WTC11 (cell line): Measurements from ENCODE around the gene OPCML. TPM values are rescaled to one million over a fixed set of nuclear protein-coding genes. Genes with fewer than 3 reads are reported as not detected.

Experiments used
- ATAC-seq: fragments of 200-7000 bp; cut with Tn5 transposase; 2 replicates; pipeline ENCODE4 v1.10.0; 2021; ENCODE audit warnings: mild to moderate bottlenecking, moderate library complexity
- CTCF ChIA-PET: fragments of 300-600 bp; sonication (Branson Sonifier 250); formaldehyde crosslinking; loops from one replicate; lab custom pipeline; 2021; ENCODE audit warnings: antibody characterized with exemption; lab: Charles Lee
- POLR2A ChIA-PET: fragments of 350-600 bp; sonication (Branson Sonifier 250); formaldehyde crosslinking; loops from one replicate; lab custom pipeline; 2021; ENCODE audit warnings: antibody characterized with exemption; lab: Charles Lee
- DNase-seq: peaks from one replicate; pipeline ENCODE4 v3.0.0; 2021; ENCODE audit warnings: low spot score
- H3K27ac Mint-ChIP-seq: 2 replicates; pipeline ENCODE4 v1.8.0; 2021; ENCODE audit warnings: mixed read lengths
- H3K27me3 Mint-ChIP-seq: 2 replicates; pipeline ENCODE4 v1.8.0; 2021; ENCODE audit warnings: low read depth, mild to moderate bottlenecking, moderate library complexity, mixed read lengths
- H3K36me3 Mint-ChIP-seq: 2 replicates; pipeline ENCODE4 v1.8.0; 2021; ENCODE audit warnings: mixed read lengths
- H3K4me1 Mint-ChIP-seq: 2 replicates; pipeline ENCODE4 v1.8.0; 2022; ENCODE audit warnings: mixed read lengths
- H3K4me3 Mint-ChIP-seq: 2 replicates; pipeline ENCODE4 v1.8.0; 2021; ENCODE audit warnings: mild to moderate bottlenecking, moderate library complexity, mixed read lengths
- H3K9me3 Mint-ChIP-seq: 2 replicates; pipeline ENCODE4 v1.8.0; 2021; ENCODE audit warnings: mixed read lengths
- ETV6 ChIP-seq: sonication (generic); formaldehyde crosslinking; IDR thresholded peaks from 2 replicates; pipeline ENCODE4 v1.8.1; 2022; ENCODE audit warnings: mild to moderate bottlenecking, missing genetic modification reagents
- FOXJ3 ChIP-seq: sonication (generic); formaldehyde crosslinking; IDR thresholded peaks from 2 replicates; pipeline ENCODE4 v1.9.0; 2021; ENCODE audit warnings: missing genetic modification reagents, mild to moderate bottlenecking, borderline replicate concordance
- FOXP1 ChIP-seq: sonication (generic); formaldehyde crosslinking; IDR thresholded peaks from 2 replicates; pipeline ENCODE4 v1.8.0; 2022; ENCODE audit warnings: missing genetic modification reagents, mild to moderate bottlenecking, moderate library complexity, borderline replicate concordance
- GTF2I ChIP-seq: fragments of 250-450 bp; sonication (Bioruptor Pico); conservative IDR thresholded peaks from 2 replicates; pipeline ENCODE4 v1.4.0; 2021; ENCODE audit warnings: mild to moderate bottlenecking
- NFATC4 ChIP-seq: fragments of 250-450 bp; sonication (Bioruptor Pico); IDR thresholded peaks from 2 replicates; pipeline ENCODE4 v1.9.0; 2021; ENCODE audit warnings: mild to moderate bottlenecking
- NR3C1 ChIP-seq: sonication (generic); formaldehyde crosslinking; conservative IDR thresholded peaks from 2 replicates; pipeline ENCODE4 v1.8.1; 2023; ENCODE audit warnings: low read depth, mild to moderate bottlenecking, missing genetic modification reagents
- SMAD3 ChIP-seq: sonication (generic); formaldehyde crosslinking; IDR thresholded peaks from 2 replicates; pipeline ENCODE4 v1.8.0; 2022; ENCODE audit warnings: missing genetic modification reagents, mild to moderate bottlenecking, borderline replicate concordance
- SP1 ChIP-seq: sonication (generic); formaldehyde crosslinking; conservative IDR thresholded peaks from 2 replicates; pipeline ENCODE4 v1.8.1; 2022; ENCODE audit warnings: missing genetic modification reagents
- ZBTB21 ChIP-seq: sonication (generic); formaldehyde crosslinking; IDR thresholded peaks from 2 replicates; pipeline ENCODE4 v1.8.1; 2023; ENCODE audit warnings: mild to moderate bottlenecking, missing genetic modification reagents, borderline replicate concordance
- ZNF121 ChIP-seq: sonication (generic); formaldehyde crosslinking; IDR thresholded peaks from 2 replicates; pipeline ENCODE4 v1.8.0; 2023; ENCODE audit warnings: missing genetic modification reagents
- ZNF138 ChIP-seq: sonication (generic); formaldehyde crosslinking; conservative IDR thresholded peaks from 2 replicates; pipeline ENCODE4 v1.8.1; 2022; ENCODE audit warnings: mild to moderate bottlenecking, moderate library complexity, missing genetic modification reagents
- ZNF416 ChIP-seq: fragments of 250-450 bp; sonication (Bioruptor Pico); IDR thresholded peaks from 2 replicates; pipeline ENCODE4 v1.9.0; 2021; ENCODE audit warnings: mild to moderate bottlenecking, inconsistent platforms
- ZNF671 ChIP-seq: fragments of 250-450 bp; sonication (Bioruptor Pico); IDR thresholded peaks from 2 replicates; pipeline ENCODE4 v1.8.0; 2021; ENCODE audit warnings: mild to moderate bottlenecking
- total RNA-seq: library from RNA; stranded (reverse); gene quantifications from 3 replicates; pipeline ENCODE4 v1.2.3, GENCODE V29; 2021
- TF ChIP-seq, protein P1 (sequence below): sonication (generic); formaldehyde crosslinking; IDR thresholded peaks from 2 replicates; pipeline ENCODE4 v1.8.0; 2022; ENCODE audit warnings: mild to moderate bottlenecking, missing genetic modification reagents
- TF ChIP-seq, protein P2 (sequence below): sonication (generic); formaldehyde crosslinking; IDR thresholded peaks from 2 replicates; pipeline ENCODE4 v1.8.0; 2022; ENCODE audit warnings: mild to moderate bottlenecking, missing genetic modification reagents
- TF ChIP-seq, protein P3 (sequence below): sonication (generic); formaldehyde crosslinking; conservative IDR thresholded peaks from 2 replicates; pipeline ENCODE4 v1.8.1; 2022; ENCODE audit warnings: mild to moderate bottlenecking, missing genetic modification reagents
- TF ChIP-seq, protein P4 (sequence below): sonication (generic); formaldehyde crosslinking; IDR thresholded peaks from 2 replicates; pipeline ENCODE4 v1.8.1; 2023; ENCODE audit warnings: mild to moderate bottlenecking, missing genetic modification reagents, borderline replicate concordance
- TF ChIP-seq, protein P5 (sequence below): sonication (generic); formaldehyde crosslinking; IDR thresholded peaks from 2 replicates; pipeline ENCODE4 v1.8.0; 2023; ENCODE audit warnings: mild to moderate bottlenecking, missing genetic modification reagents

The OPCML gene
- total RNA-seq, 1 experiment from 2014 or later, result 1.5 TPM

DNA sequence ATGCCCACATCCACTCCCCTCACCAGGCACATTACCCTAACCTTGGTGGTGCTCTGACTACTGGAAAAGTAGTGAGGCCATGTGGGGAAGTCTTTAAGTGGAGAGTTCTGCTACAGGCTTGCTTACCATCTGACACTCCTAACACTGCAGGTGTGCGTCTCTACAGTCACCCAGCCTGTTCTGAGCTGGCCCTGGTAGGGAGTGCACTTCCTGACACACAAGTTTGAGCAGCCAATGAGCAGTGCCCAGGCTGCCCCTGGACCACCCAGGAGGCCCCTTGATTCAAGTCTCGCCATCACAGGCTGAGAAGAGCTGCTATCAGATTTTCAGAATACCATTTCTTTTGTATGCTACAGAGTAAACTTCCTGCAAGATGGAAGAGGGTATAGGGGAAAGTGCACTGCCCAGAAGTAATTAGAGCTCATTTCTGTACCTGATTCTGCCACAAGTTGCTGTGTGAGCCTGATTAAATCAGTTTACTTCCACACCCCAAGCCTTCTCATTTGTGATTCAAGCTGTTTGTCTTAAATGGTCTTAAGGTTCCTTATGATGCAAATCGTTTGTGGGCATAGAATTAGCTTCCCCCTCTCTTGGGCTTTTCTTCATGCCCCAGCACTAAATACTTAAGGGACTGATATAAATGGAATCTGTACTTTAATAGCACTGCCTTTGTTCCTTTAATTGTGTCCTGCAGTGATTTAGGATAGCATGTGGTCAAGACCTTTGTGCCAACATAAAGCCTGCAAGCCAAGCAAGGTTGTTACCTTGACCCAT lies 22.2 kb downstream of the OPCML start:
- peaks cover 68% of the 10 kb centered on the region for H3K4me1 Mint-ChIP-seq
- peak; percentile 90 for ATAC-seq
- peak; percentile 78 for TF ChIP-seq ZNF121 (CRISPR knock-in tag)
- TF ChIP-seq, protein P1, sequence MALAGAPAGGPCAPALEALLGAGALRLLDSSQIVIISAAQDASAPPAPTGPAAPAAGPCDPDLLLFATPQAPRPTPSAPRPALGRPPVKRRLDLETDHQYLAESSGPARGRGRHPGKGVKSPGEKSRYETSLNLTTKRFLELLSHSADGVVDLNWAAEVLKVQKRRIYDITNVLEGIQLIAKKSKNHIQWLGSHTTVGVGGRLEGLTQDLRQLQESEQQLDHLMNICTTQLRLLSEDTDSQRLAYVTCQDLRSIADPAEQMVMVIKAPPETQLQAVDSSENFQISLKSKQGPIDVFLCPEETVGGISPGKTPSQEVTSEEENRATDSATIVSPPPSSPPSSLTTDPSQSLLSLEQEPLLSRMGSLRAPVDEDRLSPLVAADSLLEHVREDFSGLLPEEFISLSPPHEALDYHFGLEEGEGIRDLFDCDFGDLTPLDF (CRISPR knock-in tag), result no peak
- no peaks in the 10 kb centered on the region for H3K9me3 Mint-ChIP-seq
- H3K36me3 Mint-ChIP-seq, result no peaks in the 10 kb centered on the region
- ChIA-PET CTCF (interaction anchor here (0.7 to 2.5 kb wide), 7 partner anchors 9 to 431 kb away, joined by 3 to 8 read pairs (median 6); no protein-coding TSS in a partner anchor), POLR2A (interaction anchor here (0.8 to 1.7 kb wide), 2 partner anchors 9 to 20 kb away, joined by 3 to 7 read pairs; no protein-coding TSS in a partner anchor)
- no peak overlapping the region for H3K27ac Mint-ChIP-seq
- H3K27me3 Mint-ChIP-seq, result peaks cover 64% of the 10 kb centered on the region
- no peak overlapping the region for H3K4me3 Mint-ChIP-seq
- peak; percentile 32 for DNase-seq

DNA sequence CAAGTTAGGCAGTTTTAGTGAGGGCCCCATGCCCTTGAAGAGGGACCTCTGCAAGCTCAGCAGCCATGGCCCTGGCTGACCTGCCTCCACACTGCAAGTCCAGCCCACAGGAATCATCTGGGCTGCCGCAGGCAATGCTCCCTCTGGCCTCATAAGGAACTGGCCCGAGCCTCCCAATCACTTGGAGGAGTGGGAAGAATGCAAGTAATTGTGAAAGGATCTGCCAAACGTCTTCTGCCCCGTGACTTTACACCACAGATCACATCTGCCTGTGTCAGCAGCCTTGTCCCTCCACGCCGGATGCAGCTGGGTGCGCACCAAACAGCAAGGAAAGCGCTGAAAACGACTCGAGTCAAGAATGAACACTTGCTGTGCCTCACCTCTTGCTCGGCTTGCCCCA lies 23.8 kb downstream of the OPCML start:
- POLR2A ChIA-PET, result no interaction called here
- H3K27ac Mint-ChIP-seq, result no peak overlapping the region
- H3K4me3 Mint-ChIP-seq, result no peak overlapping the region
- TF ChIP-seq FOXJ3 (CRISPR knock-in tag), result no peak
- TF ChIP-seq, all 79 proteins: peak for 0
- peaks cover 52% of the 10 kb centered on the region for H3K27me3 Mint-ChIP-seq
- H3K36me3 Mint-ChIP-seq, result no peaks in the 10 kb centered on the region
- peaks cover 63% of the 10 kb centered on the region for H3K4me1 Mint-ChIP-seq
- DNase-seq (no peak), ATAC-seq (no peak)
- H3K9me3 Mint-ChIP-seq, result no peaks in the 10 kb centered on the region
- CTCF ChIA-PET, result no interaction called here

DNA sequence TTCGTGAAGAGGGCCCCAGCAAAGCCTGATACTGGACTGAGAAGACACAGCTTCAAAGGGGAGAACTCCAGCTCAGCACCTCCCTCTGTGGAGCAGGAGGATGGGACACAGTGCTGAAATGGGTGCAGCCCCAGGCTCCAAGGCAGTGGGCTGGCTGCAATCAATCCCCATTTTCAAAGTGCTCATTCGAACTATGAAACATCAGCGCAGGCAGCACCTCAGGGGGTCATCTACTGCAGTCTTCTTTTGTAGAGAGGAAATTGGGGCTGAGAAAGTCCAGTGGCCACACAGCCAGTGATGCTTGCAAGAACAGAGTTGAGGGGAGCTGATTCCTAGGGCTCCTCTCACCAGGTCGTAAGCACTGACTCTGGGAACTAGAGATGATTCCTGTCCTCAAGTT lies 25.1 kb downstream of the OPCML start:
- DNase-seq (no peak), ATAC-seq (no peak)
- ChIA-PET POLR2A (no interaction called here), CTCF (no interaction called here)
- no peaks in the 10 kb centered on the region for H3K36me3 Mint-ChIP-seq
- H3K27me3 Mint-ChIP-seq, result peaks cover 39% of the 10 kb centered on the region
- TF ChIP-seq SP1 (CRISPR knock-in tag) (no peak), NR3C1 (CRISPR knock-in tag) (no peak), GTF2I (CRISPR knock-in tag) (no peak), ZNF121 (CRISPR knock-in tag) (no peak), SMAD3 (CRISPR knock-in tag) (no peak), ZNF671 (CRISPR knock-in tag) (no peak), ETV6 (CRISPR knock-in tag) (no peak), ZNF416 (no peak), ZBTB21 (CRISPR knock-in tag) (no peak), NFATC4 (no peak), ZNF138 (no peak), FOXP1 (no peak)
- TF ChIP-seq, protein P2, sequence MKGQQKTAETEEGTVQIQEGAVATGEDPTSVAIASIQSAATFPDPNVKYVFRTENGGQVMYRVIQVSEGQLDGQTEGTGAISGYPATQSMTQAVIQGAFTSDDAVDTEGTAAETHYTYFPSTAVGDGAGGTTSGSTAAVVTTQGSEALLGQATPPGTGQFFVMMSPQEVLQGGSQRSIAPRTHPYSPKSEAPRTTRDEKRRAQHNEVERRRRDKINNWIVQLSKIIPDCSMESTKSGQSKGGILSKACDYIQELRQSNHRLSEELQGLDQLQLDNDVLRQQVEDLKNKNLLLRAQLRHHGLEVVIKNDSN (CRISPR knock-in tag), result no peak
- TF ChIP-seq, protein P3, sequence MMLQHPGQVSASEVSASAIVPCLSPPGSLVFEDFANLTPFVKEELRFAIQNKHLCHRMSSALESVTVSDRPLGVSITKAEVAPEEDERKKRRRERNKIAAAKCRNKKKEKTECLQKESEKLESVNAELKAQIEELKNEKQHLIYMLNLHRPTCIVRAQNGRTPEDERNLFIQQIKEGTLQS (CRISPR knock-in tag), result no peak
- TF ChIP-seq, protein P4, sequence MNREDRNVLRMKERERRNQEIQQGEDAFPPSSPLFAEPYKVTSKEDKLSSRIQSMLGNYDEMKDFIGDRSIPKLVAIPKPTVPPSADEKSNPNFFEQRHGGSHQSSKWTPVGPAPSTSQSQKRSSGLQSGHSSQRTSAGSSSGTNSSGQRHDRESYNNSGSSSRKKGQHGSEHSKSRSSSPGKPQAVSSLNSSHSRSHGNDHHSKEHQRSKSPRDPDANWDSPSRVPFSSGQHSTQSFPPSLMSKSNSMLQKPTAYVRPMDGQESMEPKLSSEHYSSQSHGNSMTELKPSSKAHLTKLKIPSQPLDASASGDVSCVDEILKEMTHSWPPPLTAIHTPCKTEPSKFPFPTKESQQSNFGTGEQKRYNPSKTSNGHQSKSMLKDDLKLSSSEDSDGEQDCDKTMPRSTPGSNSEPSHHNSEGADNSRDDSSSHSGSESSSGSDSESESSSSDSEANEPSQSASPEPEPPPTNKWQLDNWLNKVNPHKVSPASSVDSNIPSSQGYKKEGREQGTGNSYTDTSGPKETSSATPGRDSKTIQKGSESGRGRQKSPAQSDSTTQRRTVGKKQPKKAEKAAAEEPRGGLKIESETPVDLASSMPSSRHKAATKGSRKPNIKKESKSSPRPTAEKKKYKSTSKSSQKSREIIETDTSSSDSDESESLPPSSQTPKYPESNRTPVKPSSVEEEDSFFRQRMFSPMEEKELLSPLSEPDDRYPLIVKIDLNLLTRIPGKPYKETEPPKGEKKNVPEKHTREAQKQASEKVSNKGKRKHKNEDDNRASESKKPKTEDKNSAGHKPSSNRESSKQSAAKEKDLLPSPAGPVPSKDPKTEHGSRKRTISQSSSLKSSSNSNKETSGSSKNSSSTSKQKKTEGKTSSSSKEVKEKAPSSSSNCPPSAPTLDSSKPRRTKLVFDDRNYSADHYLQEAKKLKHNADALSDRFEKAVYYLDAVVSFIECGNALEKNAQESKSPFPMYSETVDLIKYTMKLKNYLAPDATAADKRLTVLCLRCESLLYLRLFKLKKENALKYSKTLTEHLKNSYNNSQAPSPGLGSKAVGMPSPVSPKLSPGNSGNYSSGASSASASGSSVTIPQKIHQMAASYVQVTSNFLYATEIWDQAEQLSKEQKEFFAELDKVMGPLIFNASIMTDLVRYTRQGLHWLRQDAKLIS, result no peak
- TF ChIP-seq, protein P5, sequence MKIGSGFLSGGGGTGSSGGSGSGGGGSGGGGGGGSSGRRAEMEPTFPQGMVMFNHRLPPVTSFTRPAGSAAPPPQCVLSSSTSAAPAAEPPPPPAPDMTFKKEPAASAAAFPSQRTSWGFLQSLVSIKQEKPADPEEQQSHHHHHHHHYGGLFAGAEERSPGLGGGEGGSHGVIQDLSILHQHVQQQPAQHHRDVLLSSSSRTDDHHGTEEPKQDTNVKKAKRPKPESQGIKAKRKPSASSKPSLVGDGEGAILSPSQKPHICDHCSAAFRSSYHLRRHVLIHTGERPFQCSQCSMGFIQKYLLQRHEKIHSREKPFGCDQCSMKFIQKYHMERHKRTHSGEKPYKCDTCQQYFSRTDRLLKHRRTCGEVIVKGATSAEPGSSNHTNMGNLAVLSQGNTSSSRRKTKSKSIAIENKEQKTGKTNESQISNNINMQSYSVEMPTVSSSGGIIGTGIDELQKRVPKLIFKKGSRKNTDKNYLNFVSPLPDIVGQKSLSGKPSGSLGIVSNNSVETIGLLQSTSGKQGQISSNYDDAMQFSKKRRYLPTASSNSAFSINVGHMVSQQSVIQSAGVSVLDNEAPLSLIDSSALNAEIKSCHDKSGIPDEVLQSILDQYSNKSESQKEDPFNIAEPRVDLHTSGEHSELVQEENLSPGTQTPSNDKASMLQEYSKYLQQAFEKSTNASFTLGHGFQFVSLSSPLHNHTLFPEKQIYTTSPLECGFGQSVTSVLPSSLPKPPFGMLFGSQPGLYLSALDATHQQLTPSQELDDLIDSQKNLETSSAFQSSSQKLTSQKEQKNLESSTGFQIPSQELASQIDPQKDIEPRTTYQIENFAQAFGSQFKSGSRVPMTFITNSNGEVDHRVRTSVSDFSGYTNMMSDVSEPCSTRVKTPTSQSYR (CRISPR knock-in tag), result no peak
- no peak overlapping the region for H3K4me3 Mint-ChIP-seq
- no peak overlapping the region for H3K27ac Mint-ChIP-seq
- no peaks in the 10 kb centered on the region for H3K9me3 Mint-ChIP-seq
- H3K4me1 Mint-ChIP-seq, result peaks cover 67% of the 10 kb centered on the region
